GM18873 (cell line): ENCODE results near the gene SLC10A1.
"Not testable (repeated sequence)": the region's sequence is repeated elsewhere in the genome, so short reads cannot be mapped to it uniquely, and the experiment has no call there.

Experiments
- ATAC-seq: cut with Tn5 transposase; IDR thresholded peaks from one replicate; pipeline ENCODE4 v1.9.1; 2021; ENCODE audit warnings: mild to moderate bottlenecking, moderate library complexity, moderate number of reproducible peaks; ENCODE audit not compliant: unreplicated experiment, low FRiP score

SLC10A1 gene

GRCh38 chr14:69796797-69797500 is at the start of gene SLC10A1:
Gene SLC10A1, minus strand, starts transcription at chr14:69797241. Its CDS starts 86 bp downstream, at chr14:69797155.
- ATAC-seq, result no peak

GRCh38 chr14:69845787-69846186 is 48.7 kb upstream of the SLC10A1 start:
- ATAC-seq, result no peak

- no peak for ATAC-seq
Measured at GRCh38 chr14:69845050-69845581, 48.1 kb upstream of the SLC10A1 start.

GRCh38 chr14:69844171-69844570 is 47.1 kb upstream of the SLC10A1 start:
- ATAC-seq, result no peak

GRCh38 chr14:69842686-69843420 is 45.8 kb upstream of the SLC10A1 start:
- ATAC-seq, result no peak

GRCh38 chr14:69841656-69842055 is 44.6 kb upstream of the SLC10A1 start:
- ATAC-seq, result no peak

GRCh38 chr14:69839661-69840060 is 42.6 kb upstream of the SLC10A1 start:
- no peak for ATAC-seq

- ATAC-seq, result no peak
Measured at GRCh38 chr14:69838881-69839416, 41.9 kb upstream of the SLC10A1 start.

GRCh38 chr14:69828879-69829278 is 31.8 kb upstream of the SLC10A1 start:
- no peak for ATAC-seq

GRCh38 chr14:69828354-69828753 is 31.3 kb upstream of the SLC10A1 start:
- no peak for ATAC-seq

GRCh38 chr14:69827560-69827959 is 30.5 kb upstream of the SLC10A1 start:
- no peak for ATAC-seq

- no peak for ATAC-seq
Measured at GRCh38 chr14:69822456-69822855, 25.4 kb upstream of the SLC10A1 start.

GRCh38 chr14:69820991-69821390 is 23.9 kb upstream of the SLC10A1 start:
- ATAC-seq, result no peak

- ATAC-seq, result no peak
Measured at GRCh38 chr14:69819607-69820006, 22.6 kb upstream of the SLC10A1 start.

- no peak for ATAC-seq
Measured at GRCh38 chr14:69818758-69819191, 21.7 kb upstream of the SLC10A1 start.

GRCh38 chr14:69816216-69816615 is 19.2 kb upstream of the SLC10A1 start:
- no peak for ATAC-seq

GRCh38 chr14:69815556-69815955 is 18.5 kb upstream of the SLC10A1 start:
- no peak for ATAC-seq

- ATAC-seq, result no peak
Measured at GRCh38 chr14:69814397-69814796, 17.4 kb upstream of the SLC10A1 start.

GRCh38 chr14:69813346-69813745 is 16.3 kb upstream of the SLC10A1 start:
- not testable (repeated sequence) for ATAC-seq

- no peak for ATAC-seq
Measured at GRCh38 chr14:69812711-69813110, 15.7 kb upstream of the SLC10A1 start.

- ATAC-seq, result no peak
Measured at GRCh38 chr14:69811868-69812252, 14.8 kb upstream of the SLC10A1 start.
